Ishikawa (cell line): ENCODE measurements around the gene NPTXR.

Experiments used
- CEBPB ChIP-seq: IDR thresholded peaks from 2 replicates; pipeline ENCODE4 v1.6.1; 2012
- CREB1 ChIP-seq: IDR thresholded peaks from 2 replicates; pipeline ENCODE4 v1.6.1; 2012; ENCODE audit warnings: low read depth
- EGR1 ChIP-seq: IDR thresholded peaks from 2 replicates; pipeline ENCODE4 v1.6.1; 2012
- EP300 ChIP-seq: IDR thresholded peaks from 2 replicates; pipeline ENCODE4 v1.6.1; 2012; ENCODE audit warnings: borderline replicate concordance
- FOXM1 ChIP-seq: IDR thresholded peaks from 2 replicates; pipeline ENCODE4 v1.6.1; 2012; ENCODE audit warnings: low read depth, borderline replicate concordance
- NFIC ChIP-seq: IDR thresholded peaks from 2 replicates; pipeline ENCODE4 v1.6.1; 2012
- RAD21 ChIP-seq: IDR thresholded peaks from 2 replicates; pipeline ENCODE4 v1.6.1; 2012; ENCODE audit warnings: low read depth
- TAF1 ChIP-seq: IDR thresholded peaks from 2 replicates; pipeline ENCODE4 v1.6.1; 2012; ENCODE audit warnings: low read depth, mild to moderate bottlenecking
- TCF12 ChIP-seq: IDR thresholded peaks from 2 replicates; pipeline ENCODE4 v1.6.1; 2012; ENCODE audit warnings: low read depth
- TEAD4 ChIP-seq: IDR thresholded peaks from 2 replicates; pipeline ENCODE4 v1.6.1; 2012
- YY1 ChIP-seq: IDR thresholded peaks from 2 replicates; pipeline ENCODE4 v1.6.1; 2012; ENCODE audit warnings: low read depth
- ZBTB7A ChIP-seq: IDR thresholded peaks from 2 replicates; pipeline ENCODE4 v1.6.1; 2012; ENCODE audit warnings: low read depth
- TF ChIP-seq, protein P1 (sequence below): IDR thresholded peaks from 2 replicates; pipeline ENCODE4 v1.6.1; 2012; ENCODE audit warnings: low read depth, mild to moderate bottlenecking
- TF ChIP-seq, protein P2 (sequence below): IDR thresholded peaks from 2 replicates; pipeline ENCODE4 v1.6.1; 2012
- TF ChIP-seq, protein P3 (sequence below): IDR thresholded peaks from 2 replicates; pipeline ENCODE4 v1.6.1; 2012

The NPTXR gene

GRCh38 chr22:38789606-38790005 is 54.2 kb downstream of the NPTXR start:
- no peak for TF ChIP-seq YY1

GRCh38 chr22:38788846-38789245 is 55.0 kb downstream of the NPTXR start:
- TF ChIP-seq CEBPB, result no peak
- TF ChIP-seq ZBTB7A, result no peak
- no peak for TF ChIP-seq YY1
- TF ChIP-seq, protein P1, sequence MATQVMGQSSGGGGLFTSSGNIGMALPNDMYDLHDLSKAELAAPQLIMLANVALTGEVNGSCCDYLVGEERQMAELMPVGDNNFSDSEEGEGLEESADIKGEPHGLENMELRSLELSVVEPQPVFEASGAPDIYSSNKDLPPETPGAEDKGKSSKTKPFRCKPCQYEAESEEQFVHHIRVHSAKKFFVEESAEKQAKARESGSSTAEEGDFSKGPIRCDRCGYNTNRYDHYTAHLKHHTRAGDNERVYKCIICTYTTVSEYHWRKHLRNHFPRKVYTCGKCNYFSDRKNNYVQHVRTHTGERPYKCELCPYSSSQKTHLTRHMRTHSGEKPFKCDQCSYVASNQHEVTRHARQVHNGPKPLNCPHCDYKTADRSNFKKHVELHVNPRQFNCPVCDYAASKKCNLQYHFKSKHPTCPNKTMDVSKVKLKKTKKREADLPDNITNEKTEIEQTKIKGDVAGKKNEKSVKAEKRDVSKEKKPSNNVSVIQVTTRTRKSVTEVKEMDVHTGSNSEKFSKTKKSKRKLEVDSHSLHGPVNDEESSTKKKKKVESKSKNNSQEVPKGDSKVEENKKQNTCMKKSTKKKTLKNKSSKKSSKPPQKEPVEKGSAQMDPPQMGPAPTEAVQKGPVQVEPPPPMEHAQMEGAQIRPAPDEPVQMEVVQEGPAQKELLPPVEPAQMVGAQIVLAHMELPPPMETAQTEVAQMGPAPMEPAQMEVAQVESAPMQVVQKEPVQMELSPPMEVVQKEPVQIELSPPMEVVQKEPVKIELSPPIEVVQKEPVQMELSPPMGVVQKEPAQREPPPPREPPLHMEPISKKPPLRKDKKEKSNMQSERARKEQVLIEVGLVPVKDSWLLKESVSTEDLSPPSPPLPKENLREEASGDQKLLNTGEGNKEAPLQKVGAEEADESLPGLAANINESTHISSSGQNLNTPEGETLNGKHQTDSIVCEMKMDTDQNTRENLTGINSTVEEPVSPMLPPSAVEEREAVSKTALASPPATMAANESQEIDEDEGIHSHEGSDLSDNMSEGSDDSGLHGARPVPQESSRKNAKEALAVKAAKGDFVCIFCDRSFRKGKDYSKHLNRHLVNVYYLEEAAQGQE, result no peak
- TF ChIP-seq TEAD4, result no peak
- TF ChIP-seq TAF1, result no peak
- no peak for TF ChIP-seq EP300
- no peak for TF ChIP-seq FOXM1
- no peak for TF ChIP-seq EGR1
- no peak for TF ChIP-seq RAD21
- no peak for TF ChIP-seq TCF12
- TF ChIP-seq NFIC, result no peak
- TF ChIP-seq CREB1, result no peak
- TF ChIP-seq, protein P2, sequence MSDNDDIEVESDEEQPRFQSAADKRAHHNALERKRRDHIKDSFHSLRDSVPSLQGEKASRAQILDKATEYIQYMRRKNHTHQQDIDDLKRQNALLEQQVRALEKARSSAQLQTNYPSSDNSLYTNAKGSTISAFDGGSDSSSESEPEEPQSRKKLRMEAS, result no peak
- TF ChIP-seq, protein P3, sequence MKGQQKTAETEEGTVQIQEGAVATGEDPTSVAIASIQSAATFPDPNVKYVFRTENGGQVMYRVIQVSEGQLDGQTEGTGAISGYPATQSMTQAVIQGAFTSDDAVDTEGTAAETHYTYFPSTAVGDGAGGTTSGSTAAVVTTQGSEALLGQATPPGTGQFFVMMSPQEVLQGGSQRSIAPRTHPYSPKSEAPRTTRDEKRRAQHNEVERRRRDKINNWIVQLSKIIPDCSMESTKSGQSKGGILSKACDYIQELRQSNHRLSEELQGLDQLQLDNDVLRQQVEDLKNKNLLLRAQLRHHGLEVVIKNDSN, result no peak

- no peak for TF ChIP-seq TCF12
- TF ChIP-seq RAD21, result no peak
- no peak for TF ChIP-seq TAF1
- TF ChIP-seq, protein P1, result no peak
- TF ChIP-seq CREB1, result no peak
- no peak for TF ChIP-seq NFIC
- no peak for TF ChIP-seq EP300
- no peak for TF ChIP-seq YY1
- no peak for TF ChIP-seq CEBPB
- TF ChIP-seq, protein P2, result no peak
- no peak for TF ChIP-seq ZBTB7A
- TF ChIP-seq FOXM1, result no peak
- TF ChIP-seq TEAD4, result no peak
- TF ChIP-seq EGR1, result no peak
- TF ChIP-seq, protein P3, result no peak
Measured at GRCh38 chr22:38788021-38788816, 55.6 kb downstream of the NPTXR start.

- TF ChIP-seq NFIC (no peak), ZBTB7A (no peak), EGR1 (no peak), CEBPB (no peak), EP300 (no peak), RAD21 (no peak), YY1 (no peak), TCF12 (no peak), FOXM1 (no peak), CREB1 (no peak), TAF1 (no peak)
- TF ChIP-seq, protein P3, result no peak
- TF ChIP-seq, protein P2, result no peak
- TF ChIP-seq, protein P1, result no peak
Measured at GRCh38 chr22:38786631-38787030, 57.2 kb downstream of the NPTXR start.
